ENCODE data around the gene THAP10.

DNA sequence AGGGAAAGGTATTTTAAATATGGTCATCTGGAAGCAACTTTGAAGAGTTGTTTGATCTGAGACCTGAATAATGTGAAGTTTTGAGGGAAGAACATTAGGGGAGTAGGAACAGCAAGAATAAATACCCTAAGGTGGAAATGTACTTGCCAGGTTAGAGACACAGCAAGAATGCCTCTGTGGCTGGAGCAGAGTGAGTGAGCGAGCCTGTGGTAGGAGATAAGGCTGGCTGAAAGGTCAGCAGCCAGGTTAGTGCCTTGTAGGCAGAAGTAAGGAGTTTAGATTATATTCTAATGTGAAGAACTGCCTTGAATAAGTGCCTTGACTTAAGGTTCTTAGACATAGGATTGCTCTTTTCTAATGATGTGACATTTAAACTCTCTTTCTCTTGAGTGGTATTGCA lies 18.7 kb upstream of the THAP10 start:
- TF ChIP-seq CTCF (IDR thresholded peaks at IDR 0.05; ENCODE audit: borderline replicate concordance, extremely low read depth, low read length, poor library complexity, severe bottlenecking) (no peak), EZH2 (IDR thresholded peaks at IDR 0.05; ENCODE audit: borderline replicate concordance, low read depth, low read length, severe bottlenecking) (no peak)

All from DND-41 (cell line).